MM.1S (cell line): ENCODE results near the gene FAM234B.

Experiments
- EZH2 ChIP-seq: fragments of 300-600 bp; sonication (generic); optimal IDR thresholded peaks from 2 replicates; pipeline ENCODE3; 2017; ENCODE audit warnings: low read depth, mild to moderate bottlenecking, antibody characterized with exemption, low read length, mixed read lengths
- EZH2phosphoT487 ChIP-seq: fragments of 300-600 bp; sonication (generic); IDR thresholded peaks from 2 replicates; pipeline ENCODE4 v1.6.1; 2018; ENCODE audit warnings: antibody characterized with exemption, low read length
- TF ChIP-seq, protein P1 (sequence below): fragments of 300-600 bp; sonication (generic); IDR thresholded peaks from 2 replicates; pipeline ENCODE4 v1.5.1; 2016; ENCODE audit warnings: antibody characterized with exemption, low read length, mixed read lengths

DNA sequence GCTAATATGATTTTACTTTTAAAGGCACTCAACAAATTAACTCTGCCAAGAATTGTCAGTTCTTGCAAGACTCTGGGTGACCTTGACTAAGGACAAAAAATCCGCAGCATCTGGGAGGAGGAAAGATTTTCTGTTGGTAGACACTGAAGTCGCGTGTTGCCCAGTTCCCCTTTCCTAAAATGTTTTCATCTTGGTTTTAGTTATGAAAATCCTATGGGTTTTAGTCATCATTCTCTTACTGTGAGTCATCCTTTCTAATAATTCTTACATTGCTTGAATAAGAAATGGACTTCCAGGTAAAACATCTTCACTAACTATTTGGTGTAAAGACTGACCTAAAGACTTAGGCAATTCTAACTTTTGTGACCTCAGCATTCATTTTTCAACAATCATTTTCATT is 50.2 kb downstream of the FAM234B start:
- TF ChIP-seq, protein P1, sequence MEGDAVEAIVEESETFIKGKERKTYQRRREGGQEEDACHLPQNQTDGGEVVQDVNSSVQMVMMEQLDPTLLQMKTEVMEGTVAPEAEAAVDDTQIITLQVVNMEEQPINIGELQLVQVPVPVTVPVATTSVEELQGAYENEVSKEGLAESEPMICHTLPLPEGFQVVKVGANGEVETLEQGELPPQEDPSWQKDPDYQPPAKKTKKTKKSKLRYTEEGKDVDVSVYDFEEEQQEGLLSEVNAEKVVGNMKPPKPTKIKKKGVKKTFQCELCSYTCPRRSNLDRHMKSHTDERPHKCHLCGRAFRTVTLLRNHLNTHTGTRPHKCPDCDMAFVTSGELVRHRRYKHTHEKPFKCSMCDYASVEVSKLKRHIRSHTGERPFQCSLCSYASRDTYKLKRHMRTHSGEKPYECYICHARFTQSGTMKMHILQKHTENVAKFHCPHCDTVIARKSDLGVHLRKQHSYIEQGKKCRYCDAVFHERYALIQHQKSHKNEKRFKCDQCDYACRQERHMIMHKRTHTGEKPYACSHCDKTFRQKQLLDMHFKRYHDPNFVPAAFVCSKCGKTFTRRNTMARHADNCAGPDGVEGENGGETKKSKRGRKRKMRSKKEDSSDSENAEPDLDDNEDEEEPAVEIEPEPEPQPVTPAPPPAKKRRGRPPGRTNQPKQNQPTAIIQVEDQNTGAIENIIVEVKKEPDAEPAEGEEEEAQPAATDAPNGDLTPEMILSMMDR, result no peak
- TF ChIP-seq EZH2 (no peak), EZH2phosphoT487 (no peak)
